Activated CD4-positive, alpha-beta T cell treated with anti-CD3 and anti-CD28 coated beads, Interleukin-2, amount 10 ng/mL, durations not matched to agents 7 days and 5 days (primary cell): ENCODE results near the gene MRGPRF. TPM values are rescaled to one million over a fixed set of nuclear protein-coding genes. Genes with fewer than 3 reads are reported as not detected.

Source experiments
- CTCF ChIA-PET: fragments of 350-600 bp; sonication (Branson Sonifier 250); formaldehyde crosslinking; loops from one replicate; lab custom pipeline; 2021; ENCODE audit warnings: antibody characterized with exemption; lab: Charles Lee
- POLR2A ChIA-PET: fragments of 350-600 bp; sonication (Branson Sonifier 250); formaldehyde crosslinking; loops from one replicate; lab custom pipeline; 2021; ENCODE audit warnings: antibody characterized with exemption; lab: Charles Lee
- DNase-seq: peaks from one replicate; pipeline ENCODE4 v3.0.0-alpha.2; 2020
- H3K27ac Mint-ChIP-seq: one replicate; pipeline ENCODE4 v1.8.0; 2021; ENCODE audit warnings: mild to moderate bottlenecking, moderate library complexity, mixed read lengths
- H3K27me3 Mint-ChIP-seq: one replicate; pipeline ENCODE4 v1.8.0; 2021; ENCODE audit warnings: mixed read lengths
- H3K36me3 Mint-ChIP-seq: one replicate; pipeline ENCODE4 v1.8.0; 2021; ENCODE audit warnings: low read depth, mixed read lengths
- H3K4me1 Mint-ChIP-seq: one replicate; pipeline ENCODE4 v1.8.0; 2021; ENCODE audit warnings: mixed read lengths
- H3K4me3 Mint-ChIP-seq: one replicate; pipeline ENCODE4 v1.8.0; 2021; ENCODE audit warnings: mild to moderate bottlenecking, moderate library complexity, mixed read lengths
- H3K9me3 Mint-ChIP-seq: one replicate; pipeline ENCODE4 v1.8.0; 2021; ENCODE audit warnings: mixed read lengths
- total RNA-seq, 2 experiments: library from RNA; stranded (reverse); gene quantifications; one replicate each; pipeline ENCODE4 v1.2.3, GENCODE V29; 2021

Gene MRGPRF
- total RNA-seq, 2 experiments from 2014 or later: not detected

DNA sequence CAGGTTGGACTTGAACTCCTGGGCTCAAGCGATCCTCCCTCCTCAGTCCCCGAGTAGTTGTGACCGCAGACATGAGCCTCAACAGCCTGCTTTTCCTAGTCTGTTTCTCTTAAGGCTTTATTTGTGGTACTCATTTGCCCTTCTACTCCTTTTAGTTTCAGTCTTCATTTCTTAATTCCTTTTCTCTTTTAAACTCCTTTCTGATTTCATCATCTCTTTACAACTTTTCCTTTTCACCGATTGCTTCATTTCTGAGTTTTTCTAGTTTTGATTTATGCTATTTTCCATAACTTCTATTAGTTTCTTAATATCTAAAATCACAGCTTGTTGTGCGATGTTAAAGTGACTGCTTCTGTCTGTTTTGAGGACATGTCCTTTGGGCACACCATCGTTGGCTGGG, 17.3 kb upstream of the MRGPRF start:
- Mint-ChIP-seq H3K4me1 (no peaks in the 10 kb centered on the region), H3K27me3 (peaks cover 3% of the 10 kb centered on the region), H3K36me3 (no peaks in the 10 kb centered on the region), H3K4me3 (no peak overlapping the region), H3K27ac (no peak overlapping the region), H3K9me3 (no peaks in the 10 kb centered on the region)
- POLR2A ChIA-PET: no interaction called here
- CTCF ChIA-PET: interaction anchor here (0.6 to 0.7 kb wide), 2 partner anchors 420 to 511 kb away, joined by 3 read pairs; no protein-coding TSS in a partner anchor
- DNase-seq: no peak

GRCh38 chr11:69027704-69028372, 14.8 kb upstream of the MRGPRF start:
- Mint-ChIP-seq H3K9me3 (no peaks in the 10 kb centered on the region), H3K27me3 (peaks cover 3% of the 10 kb centered on the region), H3K36me3 (no peaks in the 10 kb centered on the region), H3K4me3 (no peak overlapping the region), H3K27ac (no peak overlapping the region), H3K4me1 (no peaks in the 10 kb centered on the region)
- CTCF ChIA-PET: no interaction called here
- POLR2A ChIA-PET: no interaction called here
- no peak for DNase-seq

- POLR2A ChIA-PET: no interaction called here
- CTCF ChIA-PET: no interaction called here
- H3K9me3 Mint-ChIP-seq: no peaks in the 10 kb centered on the region
- H3K36me3 Mint-ChIP-seq: no peaks in the 10 kb centered on the region
- no peak overlapping the region for H3K4me3 Mint-ChIP-seq
- no peak for DNase-seq
- no peak overlapping the region for H3K27ac Mint-ChIP-seq
- no peaks in the 10 kb centered on the region for H3K4me1 Mint-ChIP-seq
- no peaks in the 10 kb centered on the region for H3K27me3 Mint-ChIP-seq
Measured at GRCh38 chr11:69024509-69024908, 11.5 kb upstream of the MRGPRF start.

DNA sequence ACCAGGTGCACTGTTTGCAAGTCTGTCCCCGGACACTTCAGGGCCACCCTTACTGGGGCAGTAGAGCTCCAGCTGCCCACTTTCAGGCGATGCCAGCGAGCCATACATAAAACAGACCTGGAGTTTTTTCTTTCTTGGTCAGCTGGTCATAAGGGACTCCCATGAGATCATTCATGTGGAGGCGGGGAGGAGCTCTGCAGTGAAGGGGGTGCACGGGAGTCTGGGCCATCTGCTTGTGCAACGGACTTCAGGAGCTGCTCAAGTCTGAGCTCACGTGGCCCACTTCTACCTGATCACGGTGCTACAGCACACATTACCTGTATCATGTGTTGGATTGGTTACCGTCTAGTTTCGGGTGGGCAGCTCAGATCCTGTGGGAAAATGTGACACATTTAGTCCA, 9.2 kb upstream of the MRGPRF start:
- no peaks in the 10 kb centered on the region for H3K36me3 Mint-ChIP-seq
- H3K27me3 Mint-ChIP-seq: no peaks in the 10 kb centered on the region
- no peaks in the 10 kb centered on the region for H3K4me1 Mint-ChIP-seq
- no peak overlapping the region for H3K27ac Mint-ChIP-seq
- CTCF ChIA-PET: interaction anchor here (0.8 to 1.2 kb wide), 2 partner anchors 11 to 16 kb away, joined by 3 to 4 read pairs; no protein-coding TSS in a partner anchor
- DNase-seq: no peak
- POLR2A ChIA-PET: no interaction called here
- H3K4me3 Mint-ChIP-seq: no peak overlapping the region
- no peaks in the 10 kb centered on the region for H3K9me3 Mint-ChIP-seq

DNA sequence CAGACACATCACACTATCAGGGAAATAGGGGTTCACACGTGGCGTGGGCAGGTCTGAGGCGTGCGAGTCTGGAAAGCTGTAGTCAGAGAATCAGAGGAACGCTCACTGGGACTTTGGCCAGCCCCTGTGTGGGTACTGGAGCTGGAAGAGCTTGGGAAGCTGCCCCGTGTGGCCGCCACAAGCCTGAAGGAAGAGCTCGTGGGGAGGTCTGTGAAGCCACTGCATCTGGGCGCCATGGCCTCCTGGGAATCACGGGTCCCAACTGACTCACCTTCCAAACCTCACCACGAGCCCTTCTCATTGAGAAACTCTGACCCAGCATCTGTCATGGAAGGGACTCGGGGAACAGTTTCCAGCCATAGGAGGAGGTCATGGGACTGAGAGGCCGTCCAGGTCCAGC, 5.9 kb upstream of the MRGPRF start:
- Mint-ChIP-seq H3K4me3 (no peak overlapping the region), H3K9me3 (no peaks in the 10 kb centered on the region), H3K4me1 (no peaks in the 10 kb centered on the region), H3K27me3 (no peaks in the 10 kb centered on the region), H3K27ac (no peak overlapping the region), H3K36me3 (no peaks in the 10 kb centered on the region)
- POLR2A ChIA-PET: no interaction called here
- no peak for DNase-seq
- CTCF ChIA-PET: no interaction called here

DNA sequence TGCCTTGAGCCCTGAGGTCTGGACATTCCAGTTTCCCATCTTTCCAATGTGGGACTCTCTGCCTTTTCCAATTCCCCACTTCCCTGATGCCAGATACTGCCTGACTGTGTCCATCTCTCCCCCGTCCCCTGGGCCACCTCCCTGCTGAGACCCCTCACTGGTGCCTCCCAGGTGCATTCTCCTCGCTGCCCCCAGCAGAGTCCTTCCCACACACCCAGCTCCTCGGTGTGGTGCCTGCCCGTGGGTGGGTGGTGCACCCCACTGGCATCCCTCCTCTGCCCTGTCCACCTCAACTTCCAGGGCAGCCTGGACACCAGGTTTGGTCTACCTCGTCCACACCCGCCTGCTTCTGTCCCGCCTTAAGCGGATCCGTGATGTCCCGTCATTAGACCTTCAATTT, 4.9 kb upstream of the MRGPRF start:
- ChIA-PET CTCF (no interaction called here), POLR2A (no interaction called here)
- H3K27me3 Mint-ChIP-seq: peaks cover 2% of the 10 kb centered on the region
- H3K4me1 Mint-ChIP-seq: no peaks in the 10 kb centered on the region
- H3K36me3 Mint-ChIP-seq: no peaks in the 10 kb centered on the region
- DNase-seq: no peak
- peak overlapping the region; percentile 31 for H3K27ac Mint-ChIP-seq
- no peak overlapping the region for H3K4me3 Mint-ChIP-seq
- H3K9me3 Mint-ChIP-seq: no peaks in the 10 kb centered on the region

DNA sequence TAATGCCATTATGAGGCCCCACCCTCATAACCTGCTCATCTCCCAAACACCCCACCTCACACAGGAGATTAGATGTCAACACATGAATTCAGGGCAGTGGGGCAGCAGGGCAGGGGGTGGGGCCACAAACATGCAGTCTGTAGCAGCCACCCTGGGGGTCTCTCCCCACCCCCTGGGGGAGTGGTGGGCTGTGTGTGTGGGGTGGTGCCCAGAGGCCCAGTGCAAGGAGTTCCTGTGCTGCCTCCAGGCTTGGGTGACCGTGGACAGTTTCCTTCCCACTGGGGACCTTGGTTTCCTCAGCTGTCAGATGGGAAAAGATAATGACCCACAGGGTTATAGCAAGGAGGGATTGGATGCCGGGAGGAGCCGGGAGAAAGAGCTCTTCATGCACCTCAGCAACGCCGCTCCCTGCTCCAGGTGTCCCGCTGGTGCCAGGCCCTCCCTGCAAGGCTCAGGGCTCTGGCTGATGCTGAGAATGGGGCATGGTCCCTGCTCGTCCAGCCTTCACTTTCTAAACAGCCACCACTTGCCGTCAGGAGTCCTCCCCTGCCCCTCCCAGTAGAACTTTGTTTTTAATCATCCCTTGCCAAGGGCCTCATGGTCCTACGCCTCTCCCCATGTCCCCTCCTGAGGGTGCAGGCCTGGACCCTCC, 2.0 kb upstream of the MRGPRF start:
- H3K4me3 Mint-ChIP-seq: no peak overlapping the region
- no peak for DNase-seq
- ChIA-PET POLR2A (no interaction called here), CTCF (no interaction called here)
- peaks cover 24% of the 10 kb centered on the region for H3K27me3 Mint-ChIP-seq
- no peak overlapping the region for H3K27ac Mint-ChIP-seq
- peaks cover 5% of the 10 kb centered on the region for H3K4me1 Mint-ChIP-seq
- H3K36me3 Mint-ChIP-seq: no peaks in the 10 kb centered on the region
- no peaks in the 10 kb centered on the region for H3K9me3 Mint-ChIP-seq

GRCh38 chr11:69014084-69014851, 1.2 kb upstream of the MRGPRF start:
- DNase-seq: no peak
- H3K27me3 Mint-ChIP-seq: peaks cover 24% of the 10 kb centered on the region
- H3K36me3 Mint-ChIP-seq: no peaks in the 10 kb centered on the region
- no peak overlapping the region for H3K27ac Mint-ChIP-seq
- no peaks in the 10 kb centered on the region for H3K9me3 Mint-ChIP-seq
- peaks cover 5% of the 10 kb centered on the region for H3K4me1 Mint-ChIP-seq
- no peak overlapping the region for H3K4me3 Mint-ChIP-seq
- POLR2A ChIA-PET: no interaction called here
- CTCF ChIA-PET: no interaction called here

- Mint-ChIP-seq H3K4me1 (peaks cover 5% of the 10 kb centered on the region), H3K4me3 (no peak overlapping the region), H3K36me3 (no peaks in the 10 kb centered on the region), H3K27me3 (peaks cover 24% of the 10 kb centered on the region), H3K27ac (no peak overlapping the region), H3K9me3 (no peaks in the 10 kb centered on the region)
- no peak for DNase-seq
- ChIA-PET CTCF (interaction anchor here (1.1 to 1.9 kb wide), 2 partner anchors 10 to 19 kb away, joined by 4 read pairs; no protein-coding TSS in a partner anchor), POLR2A (interaction anchor here (0.6 kb wide), 1 partner anchor 246 kb away, joined by 3 read pairs; no protein-coding TSS in a partner anchor)
Measured at GRCh38 chr11:69012092-69013008, 696 bp downstream of the MRGPRF start.

- POLR2A ChIA-PET: no interaction called here
- no peaks in the 10 kb centered on the region for H3K9me3 Mint-ChIP-seq
- CTCF ChIA-PET: interaction anchor here (1.1 to 1.9 kb wide), 2 partner anchors 11 to 18 kb away, joined by 4 read pairs; no protein-coding TSS in a partner anchor
- no peaks in the 10 kb centered on the region for H3K36me3 Mint-ChIP-seq
- no peak overlapping the region for H3K4me3 Mint-ChIP-seq
- peaks cover 5% of the 10 kb centered on the region for H3K4me1 Mint-ChIP-seq
- DNase-seq: no peak
- H3K27me3 Mint-ChIP-seq: peaks cover 26% of the 10 kb centered on the region
- H3K27ac Mint-ChIP-seq: no peak overlapping the region
Measured at GRCh38 chr11:69011624-69012091, 1.4 kb downstream of the MRGPRF start.

DNA sequence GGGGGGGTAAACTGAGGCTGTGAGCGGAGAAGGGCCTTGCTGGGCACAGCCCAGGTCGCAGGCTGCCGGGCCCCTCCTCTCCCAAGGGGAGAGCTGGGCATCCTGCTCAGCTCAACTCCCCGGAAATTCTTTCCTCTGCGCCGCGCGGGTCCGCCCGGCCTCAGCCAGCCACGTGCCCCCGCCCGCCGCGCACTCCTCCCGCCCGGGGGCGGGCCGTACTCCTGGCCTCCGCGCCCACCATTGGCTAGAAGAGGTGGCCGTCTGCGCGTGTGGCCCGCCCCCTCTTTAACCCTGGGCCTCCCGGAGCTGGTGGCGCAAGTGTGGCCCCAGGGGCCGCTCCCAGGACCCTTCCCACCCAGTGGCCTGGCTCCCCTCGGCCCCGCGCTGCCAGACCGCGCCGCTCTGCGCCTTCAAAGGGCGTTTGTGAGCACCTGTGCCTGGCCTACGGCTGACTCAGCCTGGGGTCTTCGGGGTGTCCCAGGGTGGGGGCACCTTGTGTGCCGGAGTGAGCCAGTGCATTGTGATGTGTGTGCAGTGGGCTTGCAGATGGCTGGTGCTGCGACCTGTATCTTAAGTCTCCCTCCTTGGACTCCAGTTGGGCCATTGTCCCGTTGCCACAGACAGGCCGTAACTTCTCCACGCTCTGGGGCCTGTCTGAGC, 2.0 kb downstream of the MRGPRF start:
- Mint-ChIP-seq H3K4me3 (no peak overlapping the region), H3K36me3 (no peaks in the 10 kb centered on the region), H3K9me3 (no peaks in the 10 kb centered on the region), H3K27ac (no peak overlapping the region), H3K27me3 (peaks cover 26% of the 10 kb centered on the region), H3K4me1 (peaks cover 5% of the 10 kb centered on the region)
- ChIA-PET CTCF (interaction anchor here (0.6 to 1.9 kb wide), 4 partner anchors 11 to 1091 kb away, joined by 3 to 4 read pairs (median 4); no protein-coding TSS in a partner anchor), POLR2A (interaction anchor here (0.8 kb wide), 1 partner anchor 37 kb away, joined by 5 read pairs; the partner anchor contains the start of gene TPCN2)
- peak; percentile 33 for DNase-seq
